HG03066 (cell line): ENCODE measurements around the gene ESYT2.

ENCODE experiments used
- ATAC-seq: cut with Tn5 transposase; IDR thresholded peaks from one replicate; pipeline ENCODE4 v1.9.1; 2021; ENCODE audit warnings: low read depth; ENCODE audit not compliant: unreplicated experiment

Gene ESYT2

GRCh38 chr7:158776474-158776873 lies 52.8 kb downstream of the ESYT2 start:
- ATAC-seq = no peak

GRCh38 chr7:158774952-158775351 lies 54.4 kb downstream of the ESYT2 start:
- ATAC-seq = no peak

- ATAC-seq = no peak
Measured at GRCh38 chr7:158772916-158773315, 56.4 kb downstream of the ESYT2 start.

- no peak for ATAC-seq
Measured at GRCh38 chr7:158771213-158771834, 58.0 kb downstream of the ESYT2 start.

GRCh38 chr7:158767707-158768106 lies 61.6 kb downstream of the ESYT2 start:
- ATAC-seq = no peak

- no peak for ATAC-seq
Measured at GRCh38 chr7:158766570-158767281, 62.6 kb downstream of the ESYT2 start.

GRCh38 chr7:158765020-158765419 lies 64.3 kb downstream of the ESYT2 start:
- ATAC-seq = no peak

- ATAC-seq = no peak
Measured at GRCh38 chr7:158763454-158764033, 65.8 kb downstream of the ESYT2 start.

GRCh38 chr7:158761945-158762344 lies 67.4 kb downstream of the ESYT2 start:
- no peak for ATAC-seq

GRCh38 chr7:158760936-158761335 lies 68.4 kb downstream of the ESYT2 start:
- no peak for ATAC-seq

- ATAC-seq = no peak
Measured at GRCh38 chr7:158760445-158760764, 68.9 kb downstream of the ESYT2 start.

- ATAC-seq = no peak
Measured at GRCh38 chr7:158759749-158760444, 69.4 kb downstream of the ESYT2 start.

- ATAC-seq = no peak
Measured at GRCh38 chr7:158759245-158759614, 70.1 kb downstream of the ESYT2 start.

GRCh38 chr7:158758586-158759244 lies 70.6 kb downstream of the ESYT2 start:
- ATAC-seq = no peak

GRCh38 chr7:158757404-158757989 lies 71.8 kb downstream of the ESYT2 start:
- no peak for ATAC-seq

GRCh38 chr7:158754746-158755444 lies 74.4 kb downstream of the ESYT2 start:
- no peak for ATAC-seq

GRCh38 chr7:158753900-158754299 lies 75.4 kb downstream of the ESYT2 start:
- ATAC-seq = no peak

GRCh38 chr7:158751751-158752150 lies 77.6 kb downstream of the ESYT2 start:
- ATAC-seq = no peak

GRCh38 chr7:158751199-158751598 lies 78.1 kb downstream of the ESYT2 start:
- no peak for ATAC-seq

- no peak for ATAC-seq
Measured at GRCh38 chr7:158750702-158751101, 78.6 kb downstream of the ESYT2 start.
